CD4-positive, CD25-positive, alpha-beta regulatory T cell (primary cell): ENCODE results near the gene ERLEC1. TPM values are rescaled to one million over a fixed set of nuclear protein-coding genes. Genes with fewer than 3 reads are reported as not detected.
"Not testable (repeated sequence)": the region's sequence is repeated elsewhere in the genome, so short reads cannot be mapped to it uniquely, and the experiment has no call there.

Source experiments
- ATAC-seq, 2 donors: fragments of 150-1000 bp; cut with Tn5 transposase; one replicate each; pipeline ENCODE4 v1.10.0; 2021; ENCODE audit warnings: low read depth in 2 of 2, moderate number of reproducible peaks in 2 of 2, moderate library complexity in 1 of 2
- DNase-seq, 3 donors: peaks; one replicate each; pipeline versions ENCODE4 v3.0.0 to v3.0.0-alpha.2; 2012 to 2022; ENCODE audit warnings: mixed read lengths in 1 of 3
- H3K27ac ChIP-seq: one replicate; pipeline ENCODE4 v1.7.0; 2013; ENCODE audit warnings: mild to moderate bottlenecking, low read length; ENCODE audit not compliant: insufficient read depth, poor library complexity, severe bottlenecking
- H3K27me3 ChIP-seq: one replicate; pipeline ENCODE4 v1.7.0; 2013; ENCODE audit warnings: low read length; ENCODE audit not compliant: control insufficient read depth, insufficient read depth
- H3K36me3 ChIP-seq: one replicate; pipeline ENCODE4 v1.7.0; 2013; ENCODE audit warnings: mild to moderate bottlenecking, low read length, moderate library complexity; ENCODE audit not compliant: control insufficient read depth, insufficient read depth
- H3K4me1 ChIP-seq: 2 replicates; pipeline ENCODE4 v1.7.0; 2013; ENCODE audit warnings: mild to moderate bottlenecking, low read length; ENCODE audit not compliant: insufficient read depth, control insufficient read depth, poor library complexity, severe bottlenecking
- H3K4me3 ChIP-seq: one replicate; pipeline ENCODE4 v1.7.0; 2013; ENCODE audit warnings: low read depth, mild to moderate bottlenecking, low read length, moderate library complexity
- H3K9me3 ChIP-seq, 2 experiments: 1 replicate in 1 of 2; 2 replicates in 1 of 2; pipeline ENCODE4 v1.7.0; 2013; ENCODE audit warnings: low read length in 2 of 2, mild to moderate bottlenecking in 1 of 2, moderate library complexity in 1 of 2; ENCODE audit not compliant: control insufficient read depth in 2 of 2
- H3K27ac Mint-ChIP-seq, 3 donors: one replicate each; pipeline ENCODE4 v1.8.0; 2020 to 2022; ENCODE audit warnings: mild to moderate bottlenecking in 3 of 3, mixed read lengths in 3 of 3, moderate library complexity in 2 of 3
- H3K27me3 Mint-ChIP-seq: one replicate; pipeline ENCODE4 v1.8.0; 2022; ENCODE audit warnings: mild to moderate bottlenecking, mixed read lengths
- H3K36me3 Mint-ChIP-seq: one replicate; pipeline ENCODE4 v1.8.0; 2020; ENCODE audit warnings: mixed read lengths
- H3K4me1 Mint-ChIP-seq, 4 donors: one replicate each; pipeline ENCODE4 v1.8.0; 2020 to 2022; ENCODE audit warnings: mixed read lengths in 4 of 4, mild to moderate bottlenecking in 1 of 4
- H3K4me3 Mint-ChIP-seq, 4 donors: one replicate each; pipeline ENCODE4 v1.8.0; 2020 to 2022; ENCODE audit warnings: mild to moderate bottlenecking in 4 of 4, mixed read lengths in 4 of 4, moderate library complexity in 3 of 4
- H3K9me3 Mint-ChIP-seq, 7 donors: one replicate each; pipeline ENCODE4 v1.8.0; 2020 to 2022; ENCODE audit warnings: mixed read lengths in 7 of 7, mild to moderate bottlenecking in 3 of 7, moderate library complexity in 2 of 7
- polyA plus RNA-seq, 4 donors: library from polyadenylated mRNA; unstranded; fragments of 300-500 nt; fragmentation: Illumina TruSeq; gene quantifications; one replicate each; pipeline ENCODE4 v1.2.3, GENCODE V29; 2021
- total RNA-seq: library from RNA; stranded (reverse); gene quantifications from one replicate; pipeline ENCODE4 v1.2.3, GENCODE V29; 2022

The ERLEC1 gene
- total and polyA plus RNA-seq, 5 donors from 2014 or later: 18.0 to 27.3 (median 25.2) TPM

DNA sequence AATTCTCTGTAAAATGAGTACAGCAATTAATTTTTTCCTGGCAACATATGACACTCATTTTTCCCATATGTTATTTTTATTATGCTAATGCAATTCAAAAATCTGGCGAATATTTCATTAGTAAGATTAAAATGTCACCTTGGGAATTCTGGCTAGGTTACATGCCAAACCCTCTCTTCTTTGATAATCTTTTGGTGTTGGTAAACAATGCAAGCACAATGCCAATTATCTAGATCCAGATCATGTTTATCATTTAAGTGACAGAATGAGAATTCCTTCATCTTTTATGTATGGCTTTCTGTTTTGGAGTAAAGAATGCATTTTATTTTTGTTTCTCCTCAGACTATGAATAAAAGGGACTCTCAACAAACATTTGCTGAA, 39.2 kb downstream of the ERLEC1 start:
- DNase-seq: no peak
- Mint-ChIP-seq H3K27me3 (no peaks in the 10 kb centered on the region), H3K4me1 (no peaks in the 10 kb centered on the region), H3K9me3 (peaks cover 0 to 4% (median 0%) of the 10 kb centered on the region in 7 donors), H3K27ac (no peak overlapping the region), H3K4me3 (no peak overlapping the region), H3K36me3 (peaks cover 15% of the 10 kb centered on the region)
- H3K4me3 ChIP-seq: no peak overlapping the region
- no peaks in the 10 kb centered on the region for H3K27me3 ChIP-seq
- H3K9me3 ChIP-seq: no peaks in the 10 kb centered on the region
- H3K4me1 ChIP-seq: no peaks in the 10 kb centered on the region
- H3K27ac ChIP-seq: no peak overlapping the region
- no peak for ATAC-seq
- no peaks in the 10 kb centered on the region for H3K36me3 ChIP-seq

DNA sequence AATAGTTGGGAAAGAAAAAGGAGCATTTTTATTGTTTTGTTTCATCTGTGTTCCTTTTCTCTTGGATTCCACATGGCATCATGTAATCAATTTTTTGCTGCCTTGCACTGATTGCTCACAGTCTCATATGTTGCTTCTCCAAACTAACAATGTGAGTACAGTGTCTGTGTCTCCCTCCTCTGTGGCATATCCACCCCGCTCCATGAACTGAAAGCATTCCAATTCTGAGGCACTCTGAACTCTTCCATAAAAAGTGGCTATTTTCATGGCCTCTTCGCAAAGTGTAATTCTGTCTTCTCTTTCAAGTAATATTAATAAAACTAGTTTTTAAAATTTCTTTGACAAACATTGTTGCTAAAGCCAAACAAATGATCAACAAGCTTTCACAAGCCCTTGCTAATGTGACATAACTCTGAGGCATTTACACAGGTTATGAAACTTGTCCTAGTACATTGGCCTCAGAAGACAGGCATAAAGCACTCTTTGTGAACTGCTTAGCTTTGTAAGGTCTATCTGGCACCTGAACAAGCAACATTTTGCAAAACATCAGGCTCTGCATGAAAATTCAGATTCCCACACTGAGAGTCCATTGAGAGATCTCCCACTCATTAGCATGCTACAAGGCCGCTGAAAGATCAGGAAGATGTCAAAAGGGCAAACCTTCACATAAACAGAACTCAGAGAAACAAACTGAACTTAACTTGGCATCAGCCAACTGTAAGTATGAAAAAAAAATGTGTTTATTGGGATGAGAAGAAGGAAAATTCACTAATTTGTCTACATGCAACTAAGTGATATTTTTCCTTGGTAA, 39.9 kb downstream of the ERLEC1 start:
- Mint-ChIP-seq H3K4me1 (no peaks in the 10 kb centered on the region), H3K27ac (no peak overlapping the region), H3K9me3 (peaks cover 0 to 4% (median 0%) of the 10 kb centered on the region in 7 donors), H3K4me3 (no peak overlapping the region), H3K36me3 (peaks cover 22% of the 10 kb centered on the region), H3K27me3 (no peaks in the 10 kb centered on the region)
- no peaks in the 10 kb centered on the region for H3K4me1 ChIP-seq
- no peaks in the 10 kb centered on the region for H3K9me3 ChIP-seq
- no peak overlapping the region for H3K27ac ChIP-seq
- no peaks in the 10 kb centered on the region for H3K27me3 ChIP-seq
- DNase-seq: no peak
- no peaks in the 10 kb centered on the region for H3K36me3 ChIP-seq
- no peak overlapping the region for H3K4me3 ChIP-seq
- no peak for ATAC-seq

DNA sequence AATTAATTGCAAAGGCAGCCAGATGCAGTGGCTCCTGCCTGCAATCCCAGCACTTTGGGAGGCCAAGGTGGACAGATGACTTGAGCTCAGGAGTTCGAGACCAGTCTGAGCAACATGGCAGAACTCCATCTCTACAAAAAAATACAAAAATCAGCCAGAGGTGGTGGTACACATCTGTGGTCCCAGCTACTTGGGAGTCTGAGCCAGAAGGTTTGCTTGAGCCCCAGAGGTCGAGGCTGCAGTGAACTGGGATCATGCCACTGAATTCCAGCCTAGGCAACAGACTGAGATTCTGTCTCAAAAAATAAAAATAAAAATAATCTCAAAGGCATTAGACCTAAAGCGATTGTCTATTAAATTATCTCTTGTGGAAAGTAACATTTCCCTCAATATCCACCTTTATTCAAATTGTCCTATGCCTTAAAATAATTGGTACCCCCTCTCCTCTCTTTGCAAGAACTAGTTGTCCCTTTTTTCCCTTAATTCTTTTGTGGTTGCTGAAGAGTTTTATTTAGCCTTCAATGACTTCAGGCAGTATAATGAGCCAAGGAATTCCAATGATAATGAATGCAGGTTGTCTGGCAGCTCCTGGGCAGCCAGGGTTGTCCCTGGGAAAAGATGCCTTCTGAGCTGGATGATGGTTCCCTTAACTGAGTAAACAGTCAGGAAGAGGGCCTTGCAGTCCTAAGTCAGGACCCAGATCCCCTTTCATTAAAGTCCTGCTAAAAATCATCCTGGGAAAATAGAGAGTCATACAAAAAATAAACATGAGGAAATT, 40.7 kb downstream of the ERLEC1 start:
- no peaks in the 10 kb centered on the region for H3K4me1 ChIP-seq
- Mint-ChIP-seq H3K4me1 (no peaks in the 10 kb centered on the region), H3K36me3 (peaks cover 29% of the 10 kb centered on the region), H3K27me3 (no peaks in the 10 kb centered on the region), H3K9me3 (peaks cover 0 to 4% (median 0%) of the 10 kb centered on the region in 7 donors), H3K4me3 (no peak overlapping the region), H3K27ac (no peak overlapping the region)
- no peaks in the 10 kb centered on the region for H3K36me3 ChIP-seq
- H3K27ac ChIP-seq: no peak overlapping the region
- H3K27me3 ChIP-seq: no peaks in the 10 kb centered on the region
- no peak for DNase-seq
- no peaks in the 10 kb centered on the region for H3K9me3 ChIP-seq
- ATAC-seq: no peak
- H3K4me3 ChIP-seq: no peak overlapping the region

DNA sequence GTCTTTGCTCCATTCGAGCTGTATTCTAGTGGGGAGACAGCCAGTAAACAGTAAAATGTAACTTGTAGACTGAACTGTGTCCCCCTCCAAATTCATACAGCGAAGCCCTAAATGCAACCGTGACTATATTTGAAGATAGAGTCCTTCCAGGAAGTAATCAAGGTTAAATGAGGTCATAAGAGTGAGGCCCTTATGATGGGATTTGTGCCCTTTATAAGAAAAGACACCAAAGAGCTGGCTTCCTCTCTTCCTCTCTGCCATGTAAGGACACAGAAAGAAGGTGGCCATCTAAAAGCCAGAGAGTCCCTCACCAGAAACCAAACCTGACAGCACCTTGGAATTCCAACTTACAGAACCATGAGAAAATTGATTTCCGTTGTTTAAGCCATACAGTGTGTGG, 41.5 kb downstream of the ERLEC1 start:
- Mint-ChIP-seq H3K27ac (no peak overlapping the region), H3K9me3 (peaks cover 0 to 4% (median 0%) of the 10 kb centered on the region in 7 donors)
- H3K27me3 ChIP-seq: no peaks in the 10 kb centered on the region

DNA sequence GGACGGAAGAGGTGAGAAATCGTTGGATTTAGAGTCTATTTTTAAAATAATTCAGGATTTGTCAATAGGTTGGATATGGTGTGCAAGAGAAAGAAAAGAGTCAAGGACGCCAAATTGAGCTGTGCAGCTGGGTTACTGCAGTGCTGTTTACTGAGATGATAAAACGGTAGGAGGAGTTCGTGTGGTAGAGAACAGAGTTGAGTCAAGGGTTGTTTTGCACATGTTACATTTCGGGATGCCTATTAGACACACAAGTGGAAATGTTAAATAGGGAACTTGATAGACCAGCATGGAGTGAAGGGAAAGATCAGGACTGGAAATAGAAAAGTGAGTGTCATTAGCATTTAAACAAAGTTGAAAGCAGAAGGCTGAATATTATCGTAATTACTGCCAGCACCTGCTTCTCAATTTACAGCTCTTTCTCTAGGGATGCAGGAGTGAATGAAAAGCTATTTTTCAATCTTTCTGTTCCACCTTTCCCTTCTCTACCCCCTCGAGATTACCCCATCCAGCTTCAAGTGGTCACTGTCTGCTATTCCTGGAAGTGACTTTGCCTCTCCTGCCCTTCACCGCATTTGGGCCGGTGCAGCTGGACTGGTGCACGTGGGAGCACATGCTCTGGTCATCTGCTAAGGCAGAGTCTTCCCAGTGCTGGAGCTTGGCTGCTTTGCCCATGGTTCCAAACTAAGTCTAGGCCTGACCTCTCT, 42.6 kb downstream of the ERLEC1 start:
- Mint-ChIP-seq H3K27ac (no peak overlapping the region), H3K9me3 (peaks cover 0 to 4% (median 0%) of the 10 kb centered on the region in 7 donors), H3K4me3 (no peak overlapping the region), H3K4me1 (no peaks in the 10 kb centered on the region), H3K36me3 (peaks cover 40% of the 10 kb centered on the region), H3K27me3 (no peaks in the 10 kb centered on the region)
- Histone ChIP-seq H3K4me3 (no peak overlapping the region), H3K27me3 (no peaks in the 10 kb centered on the region), H3K9me3 (no peaks in the 10 kb centered on the region), H3K27ac (no peak overlapping the region), H3K36me3 (no peaks in the 10 kb centered on the region), H3K4me1 (no peaks in the 10 kb centered on the region)
- ATAC-seq: no peak
- DNase-seq: no peak

More for the DNA sequence above, 41.5 kb downstream of the ERLEC1 start:
- no peaks in the 10 kb centered on the region for H3K4me1 ChIP-seq
- Mint-ChIP-seq H3K4me1 (no peaks in the 10 kb centered on the region), H3K36me3 (peaks cover 32% of the 10 kb centered on the region), H3K4me3 (no peak overlapping the region), H3K27me3 (no peaks in the 10 kb centered on the region)
- H3K27ac ChIP-seq: no peak overlapping the region
- ATAC-seq: no peak
- DNase-seq: no peak
- no peaks in the 10 kb centered on the region for H3K9me3 ChIP-seq
- no peaks in the 10 kb centered on the region for H3K36me3 ChIP-seq
- no peak overlapping the region for H3K4me3 ChIP-seq

DNA sequence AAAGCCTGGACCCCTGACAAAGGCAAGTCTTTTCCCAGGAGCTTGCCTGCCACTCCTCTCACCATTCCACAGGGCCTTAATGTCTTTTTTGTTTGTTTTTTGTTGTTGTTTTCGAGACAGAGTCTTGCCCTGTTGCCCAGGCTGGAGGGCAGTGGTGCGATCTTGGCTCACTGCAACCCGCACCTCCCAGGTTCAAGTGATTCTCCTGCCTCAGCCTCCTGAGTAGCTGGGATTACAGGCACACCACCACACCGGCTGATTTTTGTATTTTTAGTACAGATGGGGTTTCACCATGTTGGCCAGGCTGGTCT, 43.1 kb downstream of the ERLEC1 start:
- not testable (repeated sequence) for DNase-seq, H3K4me1 Mint-ChIP-seq, H3K9me3 ChIP-seq, H3K4me3 ChIP-seq, H3K9me3 Mint-ChIP-seq, H3K4me1 ChIP-seq, H3K27me3 ChIP-seq, ATAC-seq, H3K27me3 Mint-ChIP-seq, H3K27ac Mint-ChIP-seq, H3K36me3 ChIP-seq, H3K27ac ChIP-seq, H3K4me3 Mint-ChIP-seq
- peaks cover 40% of the 10 kb centered on the region for H3K36me3 Mint-ChIP-seq

DNA sequence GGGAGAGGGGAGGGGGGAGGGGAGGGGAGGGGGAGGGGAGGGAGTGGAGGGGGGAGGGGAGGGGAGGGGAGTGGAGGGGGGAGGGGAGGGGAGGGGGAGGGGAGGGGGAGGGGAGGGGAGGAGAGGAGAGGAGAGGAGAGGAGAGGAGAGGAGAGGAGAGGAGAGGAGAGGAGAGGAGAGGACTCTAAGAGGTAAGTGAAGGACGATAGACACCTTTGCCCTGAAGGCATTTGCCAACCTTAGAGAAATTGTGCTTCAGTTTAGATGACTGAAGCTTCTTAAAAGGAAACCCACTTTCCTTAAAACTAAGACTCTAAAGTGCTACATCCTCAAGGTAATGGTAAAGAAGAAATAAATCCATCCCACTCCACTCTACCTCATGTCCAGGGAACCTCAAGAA, 53.7 kb downstream of the ERLEC1 start:
- Mint-ChIP-seq H3K9me3 (peaks cover 0 to 2% (median 0%) of the 10 kb centered on the region in 7 donors), H3K4me1 (peaks cover 3 to 12% (median 9%) of the 10 kb centered on the region in 4 donors), H3K27ac (no peak overlapping the region), H3K27me3 (no peaks in the 10 kb centered on the region), H3K4me3 (no peak overlapping the region), H3K36me3 (peaks cover 5% of the 10 kb centered on the region)
- no peaks in the 10 kb centered on the region for H3K4me1 ChIP-seq
- DNase-seq (no peak), ATAC-seq (no peak)
- H3K27ac ChIP-seq: no peak overlapping the region
- H3K27me3 ChIP-seq: no peaks in the 10 kb centered on the region
- H3K36me3 ChIP-seq: no peaks in the 10 kb centered on the region
- no peak overlapping the region for H3K4me3 ChIP-seq
- H3K9me3 ChIP-seq: no peaks in the 10 kb centered on the region
